H1 (cell line): ENCODE data around the gene TACC2. TPM values are rescaled to one million over a fixed set of nuclear protein-coding genes. Genes with fewer than 3 reads are reported as not detected.

Experiments
- CHD1 ChIP-seq: IDR thresholded peaks from 2 replicates; pipeline ENCODE4 v1.6.1; 2012; ENCODE audit warnings: low read depth, low read length, improper control_type of control experiment
- CHD7 ChIP-seq: fragments of 300-600 bp; sonication (generic); IDR thresholded peaks from 2 replicates; pipeline ENCODE4 v1.7.1; 2012; ENCODE audit warnings: low read length, moderate library complexity, mild to moderate bottlenecking, inconsistent platforms; ENCODE audit not compliant: insufficient replicate concordance
- PHF8 ChIP-seq: fragments of 200-600 bp; sonication (generic); conservative IDR thresholded peaks from 2 replicates; pipeline ENCODE4 v1.7.1; 2012; ENCODE audit warnings: low read depth, mild to moderate bottlenecking, inconsistent platforms, low read length, moderate library complexity
- POU5F1 ChIP-seq: IDR thresholded peaks from 2 replicates; pipeline ENCODE4 v1.6.1; 2011; ENCODE audit warnings: low read depth, mild to moderate bottlenecking, low read length, moderate library complexity
- polyA plus RNA-seq, 7 experiments: library from polyadenylated mRNA; depleted of rRNA in 3 of 7; stranded (reverse) in 5 of 7; unstranded in 2 of 7; fragments of >200 nt in 5 of 7; fragments of 200-250 nt in 2 of 7; gene quantifications; 1 replicate in 5 of 7; 2 replicates in 1 of 7; 4 replicates in 1 of 7; pipeline versions ENCODE4 v1.2.1 to v1.2.3, GENCODE V29; 2011 to 2013; ENCODE audit warnings: missing spikeins in 2 of 7, mixed read lengths in 2 of 7
- total RNA-seq: library from RNA; stranded (reverse); fragmentation: NEBNext Ultra II Directional; extraction: Animal tissue kit (Norgen Biotek cat#: 25700); gene quantifications from 2 replicates; pipeline ENCODE4 v1.2.1, GENCODE V29; 2021
- TF ChIP-seq, protein P1 (sequence below), 3 experiments: IDR thresholded peaks; 1 replicate in 2 of 3; 2 replicates in 1 of 3; pipeline versions ENCODE4 v1.5.1 to v1.6.1; 2011; ENCODE audit warnings: low read length in 3 of 3, mild to moderate bottlenecking in 3 of 3, inconsistent platforms in 2 of 3, low read depth in 1 of 3, moderate library complexity in 1 of 3; ENCODE audit not compliant: insufficient read depth in 1 of 3; ENCODE audit errors: control extremely low read depth in 1 of 3
- TF ChIP-seq, protein P2 (sequence below): IDR thresholded peaks from 2 replicates; pipeline ENCODE4 v1.6.1; 2011; ENCODE audit warnings: low read depth, mild to moderate bottlenecking, low read length; ENCODE audit not compliant: insufficient read depth

The TACC2 gene
- total and polyA plus RNA-seq, 2 of the 8 experiments (the other 6 are each of a cell fraction or from before 2014, with no cell fraction given), result 21.2 to 46.6 TPM

DNA sequence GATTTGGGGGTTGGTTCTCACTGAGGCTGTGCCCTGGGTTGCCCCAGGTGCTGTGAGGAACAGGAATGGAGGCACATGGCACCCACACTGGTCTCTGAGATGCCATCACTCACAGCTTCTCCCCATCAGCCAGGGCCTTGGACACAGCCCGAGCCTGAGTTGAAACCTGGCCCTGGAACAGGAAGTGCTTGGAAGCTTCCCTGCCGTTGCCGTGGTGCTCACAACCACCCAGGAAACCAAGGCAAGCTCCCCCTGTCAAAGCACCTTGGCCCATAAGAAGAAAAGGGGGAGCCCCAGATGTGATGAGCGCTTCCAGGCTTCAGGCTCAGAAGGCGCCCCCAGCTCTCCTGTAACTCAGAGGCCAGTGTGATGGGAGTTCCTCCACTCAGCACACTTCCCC, 282.1 kb downstream of the TACC2 start, which contains the start of gene BTBD16 (continued):
- TF ChIP-seq CHD7, result no peak
- TF ChIP-seq PHF8, result no peak
- TF ChIP-seq CHD1, result no peak
- TF ChIP-seq, protein P1, sequence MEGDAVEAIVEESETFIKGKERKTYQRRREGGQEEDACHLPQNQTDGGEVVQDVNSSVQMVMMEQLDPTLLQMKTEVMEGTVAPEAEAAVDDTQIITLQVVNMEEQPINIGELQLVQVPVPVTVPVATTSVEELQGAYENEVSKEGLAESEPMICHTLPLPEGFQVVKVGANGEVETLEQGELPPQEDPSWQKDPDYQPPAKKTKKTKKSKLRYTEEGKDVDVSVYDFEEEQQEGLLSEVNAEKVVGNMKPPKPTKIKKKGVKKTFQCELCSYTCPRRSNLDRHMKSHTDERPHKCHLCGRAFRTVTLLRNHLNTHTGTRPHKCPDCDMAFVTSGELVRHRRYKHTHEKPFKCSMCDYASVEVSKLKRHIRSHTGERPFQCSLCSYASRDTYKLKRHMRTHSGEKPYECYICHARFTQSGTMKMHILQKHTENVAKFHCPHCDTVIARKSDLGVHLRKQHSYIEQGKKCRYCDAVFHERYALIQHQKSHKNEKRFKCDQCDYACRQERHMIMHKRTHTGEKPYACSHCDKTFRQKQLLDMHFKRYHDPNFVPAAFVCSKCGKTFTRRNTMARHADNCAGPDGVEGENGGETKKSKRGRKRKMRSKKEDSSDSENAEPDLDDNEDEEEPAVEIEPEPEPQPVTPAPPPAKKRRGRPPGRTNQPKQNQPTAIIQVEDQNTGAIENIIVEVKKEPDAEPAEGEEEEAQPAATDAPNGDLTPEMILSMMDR (IDR thresholded peaks at IDR 0.05; ENCODE audit: control extremely low read depth in 1 of 3, insufficient read depth in 1 of 3, low read depth in 1 of 3, low read length in 3 of 3), result no peak
- TF ChIP-seq POU5F1, result no peak
- TF ChIP-seq, protein P2, sequence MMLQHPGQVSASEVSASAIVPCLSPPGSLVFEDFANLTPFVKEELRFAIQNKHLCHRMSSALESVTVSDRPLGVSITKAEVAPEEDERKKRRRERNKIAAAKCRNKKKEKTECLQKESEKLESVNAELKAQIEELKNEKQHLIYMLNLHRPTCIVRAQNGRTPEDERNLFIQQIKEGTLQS, result no peak
